Astrocyte of the hippocampus (primary cell): ENCODE results near the gene SPCS1.
"Not testable (repeated sequence)": the region's sequence is repeated elsewhere in the genome, so short reads cannot be mapped to it uniquely, and the experiment has no call there.

Experiments used
- DNase-seq: peaks from one replicate; pipeline ENCODE4 v3.0.0; 2011; ENCODE audit warnings: low read depth, low spot score

SPCS1 gene

DNA sequence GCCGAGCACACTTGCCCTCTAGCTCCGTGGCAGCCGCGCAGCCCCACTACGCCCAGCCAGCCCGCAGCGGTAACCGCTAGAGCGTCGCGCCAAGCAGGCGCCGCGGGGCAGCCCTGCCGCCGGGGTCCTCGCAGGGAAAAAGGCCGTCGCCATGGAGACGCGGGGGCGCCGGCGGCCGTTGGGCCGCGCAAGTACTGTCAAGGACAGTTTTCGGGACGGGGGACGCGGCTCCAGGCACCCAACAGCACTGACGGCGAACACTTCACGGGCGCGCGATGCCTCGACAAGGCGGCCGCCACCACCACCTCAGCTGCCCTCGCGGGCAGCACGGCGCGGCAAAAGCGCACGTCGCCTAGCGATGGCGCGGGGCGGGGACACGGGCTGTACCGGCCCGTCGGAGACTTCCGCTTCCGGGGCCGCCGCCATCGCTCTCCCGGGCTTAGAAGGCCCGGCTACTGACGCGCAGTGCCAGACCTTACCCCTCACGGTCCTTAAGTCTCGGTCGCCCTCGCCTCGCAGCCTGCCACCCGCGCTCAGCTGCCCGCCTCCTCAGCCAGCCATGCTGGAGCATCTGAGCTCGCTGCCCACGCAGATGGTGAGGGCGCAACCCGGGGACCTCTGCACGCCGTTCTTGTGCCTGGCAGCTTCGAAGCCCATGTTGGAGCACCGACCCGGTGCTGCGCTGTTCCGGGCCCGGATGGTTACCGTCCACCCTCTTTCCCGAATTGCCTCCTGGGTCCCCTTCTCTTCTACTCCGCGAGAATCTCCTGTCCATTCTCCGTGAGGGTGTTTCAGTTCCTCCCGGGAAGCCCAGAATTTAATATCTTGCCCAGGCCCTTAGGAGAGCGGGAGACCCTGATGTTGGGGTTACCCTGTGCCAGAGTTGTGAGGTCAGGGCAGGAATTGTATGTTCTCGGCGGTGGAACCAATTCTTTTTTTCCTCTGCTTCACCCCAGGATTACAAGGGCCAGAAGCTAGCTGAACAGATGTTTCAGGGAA lies at the start of gene SPCS1, which contains the start of gene GLT8D1:
Gene SPCS1, plus strand, starts transcription at position 419 of the 999 bp plus-strand sequence. Its CDS starts 141 bp downstream, at position 560.
Gene GLT8D1, minus strand, starts transcription at position 104 of the 999 bp plus-strand sequence. CDS start 5,331 bp downstream, outside the sequence.
- peak; percentile 95 for DNase-seq

GRCh38 chr3:52660046-52660445 lies 45.9 kb upstream of the SPCS1 start:
- DNase-seq = no peak

GRCh38 chr3:52663098-52663497 lies 42.8 kb upstream of the SPCS1 start:
- DNase-seq = no peak

- peak; percentile 98 for DNase-seq
Observed at GRCh38 chr3:52670621-52671521, 35.0 kb upstream of the SPCS1 start.

DNA sequence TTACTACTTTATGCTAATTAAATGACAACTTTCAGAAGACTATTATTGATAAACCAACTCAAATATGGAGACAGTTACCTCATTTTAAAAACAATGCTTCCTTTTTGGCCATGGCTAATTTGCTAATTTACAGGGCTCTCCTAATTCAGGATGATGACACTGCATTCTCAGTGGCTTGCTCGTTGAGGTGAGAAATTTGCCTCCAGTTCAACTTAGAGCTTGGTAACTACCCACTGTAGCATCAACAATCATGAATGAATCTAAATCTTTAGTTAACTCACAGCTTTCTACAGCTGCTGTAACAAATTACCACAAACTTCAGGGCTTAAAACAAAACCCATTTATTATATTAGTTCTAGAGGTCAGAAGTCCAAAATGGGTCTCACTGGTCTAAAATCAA lies 34.2 kb upstream of the SPCS1 start:
- peak; percentile 37 for DNase-seq

DNA sequence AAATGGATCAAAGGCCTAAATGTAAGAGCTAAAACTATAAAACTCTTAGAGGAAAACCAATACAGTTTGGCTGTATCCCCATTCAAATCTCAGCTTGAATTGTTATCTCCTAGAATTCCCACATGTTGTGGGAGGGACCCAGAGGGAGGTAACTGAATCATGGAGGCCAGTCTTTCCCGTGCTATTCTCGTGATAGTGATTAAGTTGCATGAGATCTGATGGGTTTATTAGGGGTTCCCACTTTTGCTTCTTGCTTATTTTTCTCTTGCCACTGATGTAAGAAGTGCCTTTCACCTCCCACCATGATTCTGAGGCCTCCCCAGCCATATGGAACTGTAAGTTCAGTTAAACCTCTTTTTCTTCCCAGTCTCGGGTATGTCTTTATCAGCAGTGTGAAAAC lies 29.7 kb upstream of the SPCS1 start:
- DNase-seq = not testable (repeated sequence)

- no peak for DNase-seq
Observed at GRCh38 chr3:52678265-52679198, 27.4 kb upstream of the SPCS1 start.

GRCh38 chr3:52679199-52679538 lies 26.7 kb upstream of the SPCS1 start:
- no peak for DNase-seq

- DNase-seq = no peak
Observed at GRCh38 chr3:52679811-52680210, 26.1 kb upstream of the SPCS1 start.

GRCh38 chr3:52681596-52681995 lies 24.3 kb upstream of the SPCS1 start:
- DNase-seq = no peak

DNA sequence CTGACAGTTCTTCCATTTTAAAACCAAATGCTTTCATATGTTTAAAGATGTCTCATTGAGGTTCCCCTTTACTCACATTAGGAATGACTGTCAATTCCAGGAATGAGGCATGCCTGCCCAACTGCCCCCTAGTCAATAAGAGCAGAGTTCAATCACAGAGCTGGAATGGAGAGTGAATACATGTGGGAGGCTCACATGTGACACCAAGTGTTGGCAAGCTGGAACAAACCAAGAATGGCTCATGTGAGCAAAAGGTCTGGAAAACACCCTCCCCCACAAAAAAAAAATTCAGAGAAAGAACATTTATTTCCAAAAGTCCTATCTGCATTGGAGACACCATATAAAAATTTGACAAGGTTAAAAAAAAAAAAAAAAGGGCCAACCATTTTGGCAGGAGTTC lies 23.9 kb upstream of the SPCS1 start:
- peak; percentile 83 for DNase-seq

- DNase-seq = no peak
Observed at GRCh38 chr3:52683611-52684010, 22.3 kb upstream of the SPCS1 start.

- DNase-seq = no peak
Observed at GRCh38 chr3:52684184-52684583, 21.7 kb upstream of the SPCS1 start.

- peak; percentile 92 for DNase-seq
Observed at GRCh38 chr3:52685285-52685708, 20.6 kb upstream of the SPCS1 start.

DNA sequence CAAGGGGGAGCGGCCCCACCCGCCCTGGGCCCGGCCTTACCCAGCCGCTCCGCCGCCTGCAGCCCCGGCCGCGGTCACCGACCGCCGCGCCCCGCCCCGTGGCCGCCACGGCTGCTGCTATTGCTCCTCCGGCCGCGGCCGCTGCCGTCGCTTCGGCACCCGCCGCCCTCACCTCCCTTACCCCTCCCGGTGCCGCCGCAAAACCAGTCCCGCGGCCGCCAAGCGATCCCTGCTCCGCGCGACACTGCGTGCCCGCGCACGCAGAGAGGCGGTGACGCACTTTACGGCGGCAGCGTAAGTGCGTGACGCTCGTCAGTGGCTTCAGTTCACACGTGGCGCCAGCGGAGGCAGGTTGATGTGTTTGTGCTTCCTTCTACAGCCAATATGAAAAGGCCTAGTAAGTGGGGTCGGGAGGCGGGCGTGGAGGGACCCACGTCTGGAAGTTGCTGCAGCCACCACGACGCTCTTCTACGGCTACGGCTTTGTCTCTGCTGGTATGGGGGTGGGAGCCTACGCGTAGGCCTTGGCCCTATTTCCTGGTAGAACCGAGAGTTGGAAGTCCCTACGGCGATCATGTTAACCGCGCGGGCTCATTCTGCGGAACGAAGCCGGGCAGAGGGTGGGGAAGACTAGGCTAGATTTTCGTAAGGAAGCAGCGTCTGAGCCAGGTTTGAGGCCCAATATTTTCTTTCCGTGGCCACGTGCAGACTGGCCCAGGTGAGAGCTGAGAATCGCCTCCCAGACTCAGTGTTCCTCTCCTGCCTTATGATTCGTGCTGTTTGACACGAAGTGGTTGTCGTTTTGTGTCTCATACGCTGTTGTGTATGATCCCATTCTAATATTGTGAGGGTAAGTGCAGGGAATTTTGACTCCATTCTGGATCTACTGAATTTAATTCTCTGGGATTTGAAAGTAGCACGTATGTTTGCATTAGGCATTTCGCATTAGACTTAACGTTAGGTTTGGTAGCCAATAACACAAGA lies 19.9 kb upstream of the SPCS1 start, which contains the start of the genes GNL3 and PBRM1:
Gene GNL3, plus strand, starts transcription at position 324 of the 983 bp plus-strand sequence. Its CDS starts 61 bp downstream, at position 385.
Gene PBRM1, minus strand, starts transcription at position 205 of the 983 bp plus-strand sequence.
- peak; percentile 99 for DNase-seq

GRCh38 chr3:52688266-52688665 lies 17.6 kb upstream of the SPCS1 start:
- no peak for DNase-seq

DNA sequence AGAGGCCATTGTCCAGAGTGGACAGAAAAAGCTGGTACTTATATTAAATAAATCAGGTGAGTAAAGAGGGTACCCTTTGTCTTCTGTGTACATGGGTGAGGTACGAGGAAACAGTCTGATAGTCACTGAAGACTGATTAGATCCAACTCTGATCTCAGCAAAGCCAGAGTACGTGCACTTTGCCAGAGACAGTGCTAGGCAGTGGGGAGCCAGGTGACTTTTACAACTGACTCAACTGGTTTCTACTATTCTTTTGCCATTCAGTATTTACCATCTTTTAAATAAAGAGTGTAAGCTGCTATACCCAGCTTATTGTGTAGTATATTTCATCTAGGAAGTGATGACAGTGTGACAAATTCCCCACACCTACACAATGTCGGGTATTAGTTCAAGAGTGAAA lies 16.8 kb upstream of the SPCS1 start:
- DNase-seq = no peak

GRCh38 chr3:52690560-52690959 lies 15.3 kb upstream of the SPCS1 start:
- DNase-seq = no peak

DNA sequence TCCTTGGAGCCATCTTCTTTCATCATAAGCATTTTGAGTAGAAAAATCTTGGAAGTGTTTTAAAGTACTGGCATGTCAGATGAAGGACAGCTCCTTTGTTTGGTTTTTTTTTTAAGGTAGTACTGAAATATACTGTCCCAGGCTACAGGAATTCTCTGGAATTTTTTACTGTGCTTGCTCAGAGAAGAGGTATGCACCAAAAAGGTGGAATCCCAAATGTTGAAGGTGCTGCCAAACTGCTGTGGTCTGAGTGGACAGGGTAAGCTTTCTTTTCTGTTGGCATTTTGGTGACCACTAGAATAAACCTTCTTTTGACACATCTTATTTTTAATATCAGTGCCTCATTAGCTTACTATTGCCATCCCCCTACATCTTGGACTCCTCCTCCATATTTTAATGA lies 12.8 kb upstream of the SPCS1 start:
- DNase-seq = peak; percentile 79
